Activated CD4-positive, alpha-beta T cell treated with anti-CD3 and anti-CD28 coated beads, Interleukin-10, Interleukin-2, amounts not matched to agents 100 ng/mL and 50 ng/mL, durations not matched to agents 16 hours and 8 hours (primary cell): Measurements from ENCODE around the gene SEC22C.

Source experiments
- DNase-seq: peaks from one replicate; pipeline ENCODE4 v3.0.0-alpha.2; 2020

SEC22C gene

GRCh38 chr3:42510325-42510724 lies 71.4 kb downstream of the SEC22C start:
- DNase-seq = no peak

- no peak for DNase-seq
These were observed 72.7 kb downstream of the SEC22C start for GRCh38 chr3:42509111-42509510.

GRCh38 chr3:42508562-42508961 lies 73.2 kb downstream of the SEC22C start:
- no peak for DNase-seq

DNA sequence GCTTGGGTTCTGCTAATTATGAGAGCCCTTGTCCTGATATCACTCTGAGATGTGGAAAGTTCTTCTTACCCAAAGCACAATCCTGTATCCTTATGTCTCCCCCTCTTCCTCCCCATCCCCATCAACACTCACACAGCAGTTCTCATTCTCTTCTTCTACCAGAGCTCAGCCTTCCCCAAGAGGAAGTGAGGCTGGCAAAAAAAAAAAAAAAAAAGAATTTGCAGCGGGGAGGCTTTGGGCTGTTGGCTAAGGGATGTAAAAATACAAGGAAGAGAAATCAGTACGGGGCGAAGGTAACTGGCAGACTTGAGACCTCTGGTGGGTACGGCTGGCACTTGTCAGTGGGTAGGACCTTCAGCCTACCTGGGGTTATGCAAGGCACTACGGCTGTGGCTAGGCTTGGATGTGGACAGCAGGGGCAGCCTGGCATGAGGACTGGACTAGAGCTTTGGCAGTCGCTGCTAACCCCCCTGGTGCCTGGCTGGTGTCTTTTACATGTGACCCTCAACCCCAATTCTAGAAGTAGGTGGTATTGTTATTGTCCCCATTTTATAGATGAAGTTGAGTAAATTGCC lies 73.9 kb downstream of the SEC22C start:
- DNase-seq = no peak

DNA sequence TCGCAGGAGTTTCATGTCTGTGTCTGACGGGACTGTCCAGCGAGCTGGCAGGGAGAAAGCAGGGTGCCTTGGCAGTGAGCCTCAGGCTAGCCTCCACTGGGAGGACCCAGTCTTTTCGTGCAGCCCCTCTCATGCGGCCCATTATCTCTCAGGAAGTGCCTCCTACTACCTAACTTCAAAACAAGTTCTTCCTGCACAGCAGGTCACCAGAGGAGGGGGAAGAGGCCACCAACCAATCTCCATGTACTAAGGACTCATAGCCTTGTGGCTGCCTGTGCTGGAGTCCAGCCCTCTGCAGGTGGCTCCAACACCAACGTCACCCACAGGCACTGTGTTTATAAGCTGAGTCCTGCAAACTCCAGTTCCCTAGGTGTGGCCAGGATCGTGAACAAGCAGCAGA lies 74.5 kb downstream of the SEC22C start:
- no peak for DNase-seq

DNA sequence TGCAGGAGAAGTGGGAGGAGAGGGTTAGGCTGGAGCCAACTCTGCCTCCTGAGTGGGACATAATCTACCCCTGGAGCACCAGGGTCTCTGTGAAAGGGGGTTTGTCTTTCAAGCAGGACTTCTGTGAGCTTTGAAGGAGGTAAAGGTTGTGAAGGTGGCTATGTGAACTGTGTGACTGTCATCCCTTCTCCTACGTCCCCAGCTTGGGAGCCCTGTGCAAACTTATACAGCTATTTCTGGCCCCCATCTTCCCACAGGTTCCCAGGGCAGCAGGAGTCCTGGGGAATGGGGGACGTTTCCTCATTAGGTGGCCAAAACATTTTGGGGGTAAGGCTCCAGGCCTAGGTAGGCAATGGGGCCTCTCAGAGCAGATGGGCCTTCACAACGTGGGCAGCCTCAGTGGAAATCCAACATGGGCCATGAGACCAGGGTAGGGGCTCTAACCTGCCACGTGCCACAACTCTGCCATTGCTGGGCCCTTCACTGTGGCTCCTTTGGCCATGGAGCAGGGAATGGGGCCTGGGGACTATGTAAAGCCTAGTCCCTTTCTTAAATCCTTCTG lies 75.8 kb downstream of the SEC22C start:
- no peak for DNase-seq

GRCh38 chr3:42505128-42505848 lies 76.5 kb downstream of the SEC22C start:
- no peak for DNase-seq

DNA sequence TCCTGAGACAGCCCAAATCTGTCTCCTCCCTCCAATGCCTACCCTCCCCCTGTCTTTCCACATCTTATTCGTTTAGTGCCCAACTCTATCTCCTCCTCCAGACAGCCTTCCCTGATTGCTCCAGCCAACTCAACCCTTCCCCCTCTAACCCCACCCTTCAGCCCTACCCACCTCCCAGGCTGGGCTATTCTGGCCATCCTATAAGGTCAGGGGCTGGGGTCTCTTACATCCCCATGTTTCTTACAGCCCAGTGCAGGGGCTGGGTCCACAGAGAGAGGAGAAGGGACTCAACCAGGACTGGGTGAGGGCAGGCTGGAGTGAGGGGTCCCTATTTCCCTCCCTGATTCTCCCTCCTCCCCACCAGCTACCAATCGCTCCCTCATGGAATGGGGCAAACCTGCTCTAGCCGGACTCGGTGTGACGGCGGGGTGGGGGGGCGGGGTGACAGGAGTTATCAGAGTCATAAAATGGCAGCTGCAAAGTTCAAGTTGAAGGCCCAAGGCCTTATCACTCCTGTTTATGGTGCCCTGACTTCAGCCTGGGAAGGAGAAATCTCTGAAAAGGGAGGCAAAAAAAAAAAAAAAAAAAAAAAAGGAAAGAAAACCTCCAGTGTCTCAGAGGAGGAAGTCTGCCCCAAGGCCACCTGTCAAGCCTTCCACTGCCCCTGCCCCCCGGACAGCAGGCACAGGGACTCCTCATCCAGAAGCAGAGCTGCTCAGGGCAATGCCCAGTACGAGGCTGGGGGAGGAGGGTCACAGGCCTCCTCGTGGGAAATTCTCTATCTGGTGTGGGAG lies 77.2 kb downstream of the SEC22C start:
- no peak for DNase-seq

GRCh38 chr3:42503957-42504333 lies 77.8 kb downstream of the SEC22C start:
- DNase-seq = no peak

DNA sequence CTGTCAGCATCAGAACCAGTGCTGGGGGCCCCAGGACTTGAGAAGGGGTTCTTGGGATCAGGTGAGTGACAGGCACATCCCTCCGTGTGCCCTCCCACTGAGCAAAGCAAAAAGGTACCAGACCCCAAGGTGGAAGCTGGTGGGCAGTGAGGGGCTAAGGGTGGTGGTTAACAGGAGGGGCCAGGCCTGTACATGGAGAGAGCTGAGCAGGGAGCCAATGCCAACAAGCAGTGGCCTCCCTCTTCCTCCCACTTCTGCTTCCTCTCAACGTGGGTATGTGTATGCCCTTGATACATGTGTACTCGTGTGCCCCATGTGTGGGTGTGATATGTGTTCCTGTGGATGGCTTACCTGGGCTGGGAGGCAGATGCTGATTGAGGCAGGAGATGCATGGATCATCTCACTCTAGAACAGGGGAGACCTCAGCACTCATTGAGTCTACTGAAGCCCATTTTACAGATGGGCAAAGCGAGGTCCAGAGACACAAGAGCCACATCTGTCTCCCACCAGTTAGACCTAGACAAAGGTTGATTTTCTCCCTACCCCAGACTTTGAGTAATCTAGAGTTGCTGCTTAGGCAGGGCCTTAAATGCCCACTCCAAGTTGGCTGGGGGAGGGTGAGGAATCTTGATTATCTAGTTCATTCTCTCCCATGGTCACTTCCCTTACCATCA lies 78.4 kb downstream of the SEC22C start:
- no peak for DNase-seq

DNA sequence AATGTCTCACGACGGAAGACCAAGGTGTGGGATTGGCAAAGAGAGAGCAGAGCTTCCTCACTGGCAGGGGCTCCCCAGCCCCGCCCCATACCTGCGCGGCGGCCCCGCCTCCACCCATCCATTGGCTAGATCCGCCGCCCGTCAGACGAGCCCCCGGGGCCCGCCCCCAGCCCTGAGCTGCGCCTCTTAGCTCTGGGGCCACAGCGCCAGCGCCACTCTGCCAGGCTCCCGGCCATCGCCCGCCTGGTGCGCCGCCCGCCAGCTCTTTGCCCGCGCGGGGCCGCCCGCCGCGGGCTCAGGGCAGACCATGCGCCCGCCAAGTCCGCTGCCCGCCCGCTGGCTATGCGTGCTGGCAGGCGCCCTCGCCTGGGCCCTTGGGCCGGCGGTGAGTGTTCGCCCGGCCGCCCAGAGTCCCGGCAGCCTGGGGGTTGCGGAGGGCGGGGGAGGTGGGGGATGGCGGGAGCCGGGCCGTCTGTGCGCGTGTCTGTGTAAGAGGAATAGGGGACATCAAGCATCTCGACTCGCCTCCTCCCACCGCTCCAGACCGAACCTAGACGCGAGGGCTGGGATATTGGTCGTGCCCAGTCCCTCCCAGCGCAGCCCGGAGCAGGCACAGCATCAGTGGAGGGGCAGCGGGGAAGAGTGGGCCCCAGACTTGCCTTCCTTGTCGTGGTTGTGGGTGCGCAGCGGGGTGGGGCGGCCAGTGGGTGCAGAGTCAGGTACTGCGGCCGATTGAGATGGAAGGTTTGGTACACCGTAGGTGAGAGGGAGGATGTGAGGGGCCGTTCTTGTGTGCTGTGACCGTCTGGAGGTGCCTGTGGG lies 79.1 kb downstream of the SEC22C start, which contains the start of gene VIPR1:
Gene VIPR1, plus strand, starts transcription at position 215 of the 822 bp plus-strand sequence. Its CDS starts 93 bp downstream, at position 308.
- peak; percentile 82 for DNase-seq

DNA sequence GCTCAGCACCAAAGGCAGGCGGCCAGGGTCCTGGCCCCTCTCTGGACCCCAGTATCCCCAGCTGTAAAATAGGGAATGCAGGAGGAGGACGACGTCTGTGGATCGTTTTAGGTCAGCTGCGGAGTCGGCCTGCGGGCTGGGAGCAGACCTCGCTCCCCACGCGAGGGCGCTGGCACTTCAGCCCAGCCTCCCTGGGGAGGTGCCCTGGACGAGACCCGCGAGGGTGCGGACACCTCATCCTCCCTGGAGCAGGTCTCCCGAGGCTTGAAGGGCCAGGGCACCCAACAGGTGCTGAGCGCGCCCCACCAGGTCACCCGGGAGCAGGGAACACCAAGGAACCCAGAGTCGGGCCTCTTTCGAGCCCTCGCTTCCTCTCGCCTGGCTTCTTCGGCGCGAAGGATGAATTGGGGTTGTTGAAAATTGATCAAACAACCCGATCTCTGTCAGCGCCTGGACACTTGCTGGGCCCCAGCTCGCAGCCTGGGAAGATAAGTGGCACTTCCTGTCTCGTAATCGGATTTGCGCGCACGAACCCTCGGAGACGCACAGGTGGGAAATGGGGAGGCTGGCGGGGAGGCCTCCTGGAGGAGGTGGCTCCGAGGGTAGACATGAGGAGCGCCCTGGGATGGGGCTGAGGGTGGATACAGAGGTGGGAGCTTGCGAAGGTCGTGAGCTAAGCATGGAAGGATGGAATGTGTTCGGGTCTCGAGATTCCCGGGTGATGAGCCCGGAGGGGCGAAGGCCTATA lies 79.9 kb downstream of the SEC22C start:
- DNase-seq = peak; percentile 57

GRCh38 chr3:42501321-42501680 lies 80.5 kb downstream of the SEC22C start:
- DNase-seq = no peak

DNA sequence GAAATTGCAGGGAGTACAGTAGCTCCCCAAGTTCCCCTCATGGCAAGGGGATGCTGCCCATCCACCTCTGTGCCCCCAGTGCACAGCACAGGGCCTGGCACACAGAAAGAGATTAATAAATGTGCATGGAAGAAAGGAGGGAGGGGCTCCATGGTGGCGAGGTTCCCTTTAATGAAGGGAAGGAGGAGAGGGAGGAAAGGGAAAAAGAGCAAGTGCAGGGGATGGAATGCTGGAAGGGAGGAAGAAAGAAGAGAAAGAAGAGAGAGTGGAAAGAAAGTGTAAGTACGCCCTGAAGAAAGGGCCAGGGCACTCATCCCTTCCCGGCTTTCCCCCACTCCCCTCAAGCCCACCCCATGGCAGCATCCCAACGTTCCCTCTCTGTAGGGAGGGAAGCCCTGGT lies 80.9 kb downstream of the SEC22C start:
- no peak for DNase-seq

- DNase-seq = no peak
These were observed 81.7 kb downstream of the SEC22C start for GRCh38 chr3:42500091-42500490.

DNA sequence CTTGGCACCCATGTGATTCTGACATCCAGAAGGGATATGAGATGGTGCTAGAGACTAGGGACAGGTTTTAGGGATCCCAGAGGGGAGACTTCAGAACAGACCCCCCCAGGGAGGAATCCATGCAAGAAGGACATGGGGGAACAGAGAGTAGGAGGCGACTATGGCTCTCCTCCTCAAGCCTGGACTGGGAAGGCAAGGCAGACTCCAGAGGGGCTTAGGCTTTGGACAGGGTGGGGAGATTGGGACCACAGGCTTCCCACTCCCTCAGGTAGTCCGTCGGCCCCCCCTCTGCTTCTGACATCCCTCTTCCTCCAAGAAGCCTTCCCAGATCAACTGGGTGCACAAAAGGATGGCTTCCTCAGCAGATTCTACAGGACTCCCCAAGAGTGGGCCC lies 82.3 kb downstream of the SEC22C start:
- no peak for DNase-seq

- DNase-seq = peak; percentile 64
These were observed 82.8 kb downstream of the SEC22C start for GRCh38 chr3:42498791-42499477.

DNA sequence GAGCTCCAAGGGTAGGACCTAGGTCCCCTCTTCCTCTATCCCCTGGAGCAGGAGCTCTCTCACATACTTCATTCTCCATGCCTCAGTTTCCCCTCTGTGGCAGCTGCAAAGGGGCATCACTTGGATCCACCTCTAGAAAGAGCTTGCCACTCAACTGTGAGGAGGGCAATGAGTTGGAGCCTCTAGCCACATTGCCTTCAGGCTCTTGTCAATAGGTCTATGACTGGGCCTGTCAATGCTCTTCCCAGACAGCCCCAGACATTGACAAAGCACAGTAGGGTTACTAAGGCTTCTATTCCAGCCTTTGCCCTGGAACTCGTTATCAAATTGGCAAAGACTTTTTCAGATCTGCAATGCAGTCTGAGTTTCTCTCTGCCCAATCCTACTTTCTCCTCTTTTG lies 83.7 kb downstream of the SEC22C start:
- DNase-seq = no peak
